GM23338 (cell line): ENCODE results near the gene TMBIM6.

ENCODE experiments used
- CTCF ChIP-seq, 2 experiments: fragments of 200-600 bp in 1 of 2; sonication (generic) in 1 of 2; conservative IDR thresholded peaks; 2 replicates each; pipeline versions ENCODE4 v1.5.1 to v1.6.1; 2016 to 2017; ENCODE audit warnings: antibody characterized with exemption in 2 of 2, low read depth in 2 of 2, mild to moderate bottlenecking in 2 of 2, moderate library complexity in 1 of 2
- EZH2 ChIP-seq: fragments of 200-600 bp; sonication (generic); IDR thresholded peaks from one replicate; pipeline ENCODE4 v1.8.0; 2017; ENCODE audit warnings: antibody characterized with exemption, mild to moderate bottlenecking, low read depth; ENCODE audit not compliant: unreplicated experiment
- JUNB ChIP-seq: IDR thresholded peaks from one replicate; pipeline ENCODE4 v1.6.1; 2016; ENCODE audit warnings: antibody characterized with exemption; ENCODE audit not compliant: unreplicated experiment
- POLR2AphosphoS5 ChIP-seq: IDR thresholded peaks from 2 replicates; pipeline ENCODE4 v1.6.1; 2016; ENCODE audit warnings: antibody characterized with exemption, low read depth
- STAT1 ChIP-seq: IDR thresholded peaks from one replicate; pipeline ENCODE4 v1.6.1; 2016; ENCODE audit warnings: antibody characterized with exemption; ENCODE audit not compliant: unreplicated experiment
- ZNF114 ChIP-seq: fragments of 250-450 bp; sonication (Bioruptor Pico); IDR thresholded peaks from 2 replicates; pipeline ENCODE4 v1.5.0; 2020; ENCODE audit warnings: mild to moderate bottlenecking, moderate library complexity
- ZNF331 ChIP-seq: fragments of 250-450 bp; sonication (Bioruptor Pico); IDR thresholded peaks from 2 replicates; pipeline ENCODE4 v1.5.0; 2020; ENCODE audit warnings: low read depth, mild to moderate bottlenecking, moderate library complexity
- ZNF462 ChIP-seq: fragments of 250-450 bp; sonication (Bioruptor Pico); IDR thresholded peaks from 2 replicates; pipeline ENCODE4 v1.5.0; 2020; ENCODE audit warnings: mild to moderate bottlenecking, moderate library complexity

GRCh38 chr12:49708851-49709250, 32.5 kb upstream of the TMBIM6 start:
- no peak for TF ChIP-seq CTCF (conservative IDR thresholded peaks at IDR 0.05; ENCODE audit: low read depth in 2 of 2)
- TF ChIP-seq POLR2AphosphoS5 = no peak
- no peak for TF ChIP-seq EZH2
- TF ChIP-seq JUNB = no peak
- no peak for TF ChIP-seq ZNF114 (CRISPR knock-in tag)
- no peak for TF ChIP-seq STAT1
- TF ChIP-seq ZNF462 (CRISPR knock-in tag) = no peak
- no peak for TF ChIP-seq ZNF331
